Measurements from ENCODE around the gene FOXP1. TPM values are rescaled to one million over a fixed set of nuclear protein-coding genes. Genes with fewer than 3 reads are reported as not detected.

Gene FOXP1
- polyA plus RNA-seq, 1 donor from 2014 or later = 5.6 TPM

- no peak overlapping the region for H3K4me2 ChIP-seq (ENCODE audit: low read length)
- no peak for TF ChIP-seq RAD21 (conservative IDR thresholded peaks at IDR 0.05)
- TF ChIP-seq CTCF (IDR thresholded peaks at IDR 0.05; ENCODE audit: poor library complexity, severe bottlenecking) = no peak
- TF ChIP-seq SMC3 (conservative IDR thresholded peaks at IDR 0.05; ENCODE audit: poor library complexity) = no peak
- no peak for TF ChIP-seq MXI1 (conservative IDR thresholded peaks at IDR 0.05; ENCODE audit: poor library complexity, severe bottlenecking)
- TF ChIP-seq EZH2 (IDR thresholded peaks at IDR 0.05; ENCODE audit: borderline replicate concordance, insufficient read depth, low read length, poor library complexity, severe bottlenecking) = no peak
- no peak for TF ChIP-seq EP300 (conservative IDR thresholded peaks at IDR 0.05; ENCODE audit: poor library complexity, severe bottlenecking)
- no peak for TF ChIP-seq TAF1 (IDR thresholded peaks at IDR 0.05; ENCODE audit: low read depth)
- no peak for TF ChIP-seq POLR2AphosphoS5 (IDR thresholded peaks at IDR 0.05)
- no peak for TF ChIP-seq REST (IDR thresholded peaks at IDR 0.05; ENCODE audit: borderline replicate concordance)
- no peaks in the 10 kb centered on the region for H3K79me2 ChIP-seq (replicated peaks; ENCODE audit: insufficient read depth, low read length)
Measured at GRCh38 chr3:71491154-71491752, 92.3 kb downstream of the FOXP1 start.

GRCh38 chr3:71490692-71491091 lies 92.8 kb downstream of the FOXP1 start:
- no peak overlapping the region for H3K9ac ChIP-seq (ENCODE audit: low read length)
- no peak for TF ChIP-seq CTCF (IDR thresholded peaks at IDR 0.05; ENCODE audit: poor library complexity, severe bottlenecking)
- TF ChIP-seq EP300 (conservative IDR thresholded peaks at IDR 0.05; ENCODE audit: poor library complexity, severe bottlenecking) = no peak
- TF ChIP-seq POLR2AphosphoS5 (IDR thresholded peaks at IDR 0.05) = no peak
- no peak for TF ChIP-seq REST (IDR thresholded peaks at IDR 0.05; ENCODE audit: borderline replicate concordance)
- no peaks in the 10 kb centered on the region for H3K27me3 ChIP-seq (ENCODE audit: insufficient read depth, low read depth, low read length)
- H2AFZ ChIP-seq (ENCODE audit: low read depth, low read length) = no peak overlapping the region
- no peaks in the 10 kb centered on the region for H3K79me2 ChIP-seq (replicated peaks; ENCODE audit: insufficient read depth, low read length)
- no peaks in the 10 kb centered on the region for H4K20me1 ChIP-seq (ENCODE audit: insufficient read depth)
- H3K27ac ChIP-seq (ENCODE audit: low read length) = no peak overlapping the region
- H3K9me3 ChIP-seq (ENCODE audit: low read length) = peaks cover 7% of the 10 kb centered on the region
- H3K9me2 ChIP-seq (ENCODE audit: insufficient read depth, low read length) = no peaks in the 10 kb centered on the region
- H3K4me2 ChIP-seq (ENCODE audit: low read length) = no peak overlapping the region
- no peak overlapping the region for H3K4me3 ChIP-seq (ENCODE audit: low read length)
- no peaks in the 10 kb centered on the region for H3K36me3 ChIP-seq (ENCODE audit: insufficient read depth, low read length)
- H3F3A ChIP-seq (ENCODE audit: insufficient read depth, low read length, poor library complexity, severe bottlenecking) = no peaks in the 10 kb centered on the region

More at GRCh38 chr3:71491154-71491752, 92.3 kb downstream of the FOXP1 start:
- H3K4me3 ChIP-seq (ENCODE audit: low read length) = no peak overlapping the region
- peaks cover 7% of the 10 kb centered on the region for H3K9me3 ChIP-seq (ENCODE audit: low read length)
- no peak overlapping the region for H3K27ac ChIP-seq (ENCODE audit: low read length)
- H3K9me2 ChIP-seq (ENCODE audit: insufficient read depth, low read length) = no peaks in the 10 kb centered on the region
- no peaks in the 10 kb centered on the region for H3F3A ChIP-seq (ENCODE audit: insufficient read depth, low read length, poor library complexity, severe bottlenecking)
- no peaks in the 10 kb centered on the region for H3K27me3 ChIP-seq (ENCODE audit: insufficient read depth, low read depth, low read length)
- no peak overlapping the region for H3K9ac ChIP-seq (ENCODE audit: low read length)
- no peaks in the 10 kb centered on the region for H3K36me3 ChIP-seq (ENCODE audit: insufficient read depth, low read length)
- H2AFZ ChIP-seq (ENCODE audit: low read depth, low read length) = no peak overlapping the region
- no peaks in the 10 kb centered on the region for H4K20me1 ChIP-seq (ENCODE audit: insufficient read depth)
